Esophagus muscularis mucosa (tissue), 4 donors: Measurements from ENCODE around the gene LBP. TPM values are rescaled to one million over a fixed set of nuclear protein-coding genes. Genes with fewer than 3 reads are reported as not detected.
"Not testable (repeated sequence)": the region's sequence is repeated elsewhere in the genome, so short reads cannot be mapped to it uniquely, and the experiment has no call there.

ENCODE experiments used
- DNase-seq: peaks from one replicate; pipeline ENCODE4 v3.0.0-alpha.2; 2017; ENCODE audit errors: extremely low spot score
- H3K27ac ChIP-seq, 4 donors: fragments of 200-600 bp; sonication (generic); replicated peaks in 1 of 4; 1 replicate in 3 of 4; 2 replicates in 1 of 4; pipeline ENCODE4 v1.5.1; 2016 to 2019; ENCODE audit warnings: mild to moderate bottlenecking in 1 of 4
- H3K27me3 ChIP-seq, 4 donors: fragments of 200-600 bp; sonication (generic); one replicate each; pipeline versions ENCODE4 v1.5.1 to v1.6.0; 2016 to 2019
- H3K36me3 ChIP-seq, 4 donors: fragments of 200-600 bp; sonication (generic); one replicate each; pipeline ENCODE4 v1.5.1; 2016 to 2019
- H3K4me1 ChIP-seq, 4 donors: fragments of 200-600 bp; sonication (generic); one replicate each; pipeline ENCODE4 v1.5.1; 2016 to 2019
- H3K4me3 ChIP-seq, 4 donors: fragments of 200-600 bp; sonication (generic); 1 replicate in 2 of 4; 2 replicates in 2 of 4; pipeline ENCODE4 v1.5.1; 2016 to 2019; ENCODE audit warnings: mild to moderate bottlenecking in 4 of 4, moderate library complexity in 1 of 4
- H3K9me3 ChIP-seq, 4 donors: fragments of 200-600 bp; sonication (generic); 1 replicate in 3 of 4; 2 replicates in 1 of 4; pipeline ENCODE4 v1.5.1; 2016 to 2019
- EP300 ChIP-seq: sonication (generic); formaldehyde crosslinking; IDR thresholded peaks from one replicate; pipeline ENCODE4 v1.6.1; 2017; ENCODE audit warnings: antibody characterized with exemption
- POLR2A ChIP-seq: fragments of 450-650 bp; IDR thresholded peaks from one replicate; pipeline ENCODE4 v1.6.1; 2017; ENCODE audit warnings: antibody characterized with exemption, moderate library complexity, mild to moderate bottlenecking, low read depth
- POLR2AphosphoS5 ChIP-seq, 2 donors: sonication (generic); formaldehyde crosslinking; IDR thresholded peaks; one replicate each; pipeline ENCODE4 v1.6.1; 2017; ENCODE audit warnings: antibody characterized with exemption in 2 of 2
- WGBS: methylation state at CpG from one replicate; pipeline ENCODE4 v1.1.5; 2018; 5-methylcytosine and 5-hydroxymethylcytosine counted together
- intact Hi-C: fragments of 100-400 bp; cut with DNase I; formaldehyde crosslinking; loops from one replicate; pipeline ENCODE4 v1.15.1; 2023
- total RNA-seq, 4 donors: library from RNA; depleted of rRNA; stranded (reverse); fragments of >200 nt; gene quantifications; one replicate each; pipeline versions ENCODE4 v1.1.0 to v1.2.1, GENCODE V29; 2016
- TF ChIP-seq, protein P1 (sequence below), 3 experiments: fragments of 200-600 bp in 2 of 3; fragments of 450-650 bp in 1 of 3; sonication (generic) in 2 of 3; IDR thresholded peaks; one replicate each; pipeline ENCODE4 v1.5.1; 2017 to 2019; ENCODE audit warnings: antibody characterized with exemption in 3 of 3, mild to moderate bottlenecking in 2 of 3, moderate library complexity in 1 of 3

LBP gene
- total RNA-seq, 4 donors from 2014 or later: 0.13 to 0.33 TPM; not detected in 2

- H3K36me3 ChIP-seq: no peaks in the 10 kb centered on the region
- H3K27me3 ChIP-seq: peaks cover 0 to 8% (median 0%) of the 10 kb centered on the region in 4 donors
- no peaks in the 10 kb centered on the region for H3K4me1 ChIP-seq
- H3K9me3 ChIP-seq: no peaks in the 10 kb centered on the region
- DNase-seq: no peak
- no peak overlapping the region for H3K4me3 ChIP-seq
- WGBS: 73% methylated on average over 5 of the region's 5 CpGs
- TF ChIP-seq POLR2A: no peak
- no peak for TF ChIP-seq POLR2AphosphoS5 (IDR thresholded peaks at IDR 0.05)
- TF ChIP-seq, protein P1, sequence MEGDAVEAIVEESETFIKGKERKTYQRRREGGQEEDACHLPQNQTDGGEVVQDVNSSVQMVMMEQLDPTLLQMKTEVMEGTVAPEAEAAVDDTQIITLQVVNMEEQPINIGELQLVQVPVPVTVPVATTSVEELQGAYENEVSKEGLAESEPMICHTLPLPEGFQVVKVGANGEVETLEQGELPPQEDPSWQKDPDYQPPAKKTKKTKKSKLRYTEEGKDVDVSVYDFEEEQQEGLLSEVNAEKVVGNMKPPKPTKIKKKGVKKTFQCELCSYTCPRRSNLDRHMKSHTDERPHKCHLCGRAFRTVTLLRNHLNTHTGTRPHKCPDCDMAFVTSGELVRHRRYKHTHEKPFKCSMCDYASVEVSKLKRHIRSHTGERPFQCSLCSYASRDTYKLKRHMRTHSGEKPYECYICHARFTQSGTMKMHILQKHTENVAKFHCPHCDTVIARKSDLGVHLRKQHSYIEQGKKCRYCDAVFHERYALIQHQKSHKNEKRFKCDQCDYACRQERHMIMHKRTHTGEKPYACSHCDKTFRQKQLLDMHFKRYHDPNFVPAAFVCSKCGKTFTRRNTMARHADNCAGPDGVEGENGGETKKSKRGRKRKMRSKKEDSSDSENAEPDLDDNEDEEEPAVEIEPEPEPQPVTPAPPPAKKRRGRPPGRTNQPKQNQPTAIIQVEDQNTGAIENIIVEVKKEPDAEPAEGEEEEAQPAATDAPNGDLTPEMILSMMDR (IDR thresholded peaks at IDR 0.05): no peak
- no peak for TF ChIP-seq EP300
- intact Hi-C loops: no loop called here
- H3K27ac ChIP-seq: peak overlapping the region in 1 of 4 donors; percentile 10
Observed at GRCh38 chr20:38372806-38373205, 26.5 kb downstream of the LBP start.

- DNase-seq: no peak
- Histone ChIP-seq H3K36me3 (no peaks in the 10 kb centered on the region), H3K27ac (peak overlapping the region in 2 of 4 donors; percentile 10 to 22), H3K4me1 (no peaks in the 10 kb centered on the region), H3K27me3 (peaks cover 0 to 8% (median 0%) of the 10 kb centered on the region in 4 donors), H3K9me3 (no peaks in the 10 kb centered on the region), H3K4me3 (no peak overlapping the region)
- intact Hi-C loops: no loop called here
- TF ChIP-seq POLR2AphosphoS5 (IDR thresholded peaks at IDR 0.05) (no peak), EP300 (no peak), POLR2A (no peak)
- TF ChIP-seq, protein P1 (IDR thresholded peaks at IDR 0.05): no peak
- 60% methylated on average over 6 of the region's 7 CpGs for WGBS
Observed at GRCh38 chr20:38373231-38373867, 27.1 kb downstream of the LBP start.

DNA sequence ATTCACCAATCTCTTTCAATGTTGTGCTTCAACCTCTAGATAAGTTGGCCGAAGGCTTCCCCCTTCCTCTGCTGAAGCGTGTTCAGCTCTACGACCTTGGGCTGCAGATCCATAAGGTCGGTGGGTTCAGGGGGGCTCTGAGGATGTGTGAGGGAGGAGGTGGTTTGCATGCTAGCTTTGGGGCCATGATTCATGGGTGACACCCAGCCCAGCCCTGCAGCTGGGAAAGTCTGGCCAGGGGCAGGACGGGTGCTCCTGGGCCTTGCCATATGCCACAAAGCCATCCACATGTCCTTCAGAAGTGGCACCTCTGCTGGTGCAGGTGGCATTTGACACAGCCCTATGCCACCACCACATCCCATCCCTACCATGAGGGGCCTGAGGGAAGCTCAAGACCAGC lies 27.6 kb downstream of the LBP start:
- Histone ChIP-seq H3K27me3 (peaks cover 0 to 8% (median 0%) of the 10 kb centered on the region in 4 donors), H3K4me3 (no peak overlapping the region), H3K36me3 (no peaks in the 10 kb centered on the region), H3K9me3 (no peaks in the 10 kb centered on the region), H3K4me1 (no peaks in the 10 kb centered on the region), H3K27ac (no peak overlapping the region)
- intact Hi-C loops: no loop called here
- TF ChIP-seq POLR2AphosphoS5 (IDR thresholded peaks at IDR 0.05): no peak
- no peak for TF ChIP-seq EP300
- TF ChIP-seq, protein P1 (IDR thresholded peaks at IDR 0.05): no peak
- 85% methylated on average over 5 of the region's 5 CpGs for WGBS
- no peak for DNase-seq

- H3K27me3 ChIP-seq: peaks cover 0 to 11% (median 0%) of the 10 kb centered on the region in 4 donors
- 87% methylated on average over 10 of the region's 11 CpGs for WGBS
- no peak overlapping the region for H3K27ac ChIP-seq
- intact Hi-C loops: no loop called here
- H3K36me3 ChIP-seq: no peaks in the 10 kb centered on the region
- H3K4me1 ChIP-seq: no peaks in the 10 kb centered on the region
- no peak for DNase-seq
- no peak overlapping the region for H3K4me3 ChIP-seq
- no peaks in the 10 kb centered on the region for H3K9me3 ChIP-seq
- no peak for TF ChIP-seq EP300
Observed at GRCh38 chr20:38377039-38377685, 30.9 kb downstream of the LBP start.

DNA sequence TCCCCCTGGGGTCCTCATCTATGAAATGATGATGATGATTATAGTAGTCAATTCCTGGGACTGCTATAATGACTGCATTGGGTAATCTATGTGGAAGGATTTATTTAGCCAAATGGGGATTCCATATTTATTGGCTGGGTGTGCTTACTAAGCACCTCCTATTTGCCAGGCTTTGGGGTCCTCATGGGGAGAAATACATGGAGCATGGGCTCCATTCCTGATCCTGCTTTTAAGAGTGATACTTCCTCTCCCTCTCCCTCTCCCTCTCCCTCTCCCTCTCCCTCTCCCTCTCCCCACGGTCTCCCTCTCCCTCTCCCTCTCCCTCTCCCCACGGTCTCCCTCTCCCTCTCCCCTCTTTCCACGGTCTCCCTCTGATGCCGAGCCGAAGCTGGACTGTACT lies 31.6 kb downstream of the LBP start:
- intact Hi-C loops, H3K9me3 ChIP-seq, DNase-seq, H3K36me3 ChIP-seq, H3K27ac ChIP-seq, H3K4me3 ChIP-seq, H3K4me1 ChIP-seq: not testable (repeated sequence)
- whole genome bisulfite sequencing: 92% methylated on average over 4 of the region's 5 CpGs
- H3K27me3 ChIP-seq: peaks cover 0 to 11% (median 0%) of the 10 kb centered on the region in 4 donors
